CD4-positive, alpha-beta T cell treated with Interleukin-21 for 1 hour (primary cell): ENCODE measurements around the gene PHPT1.
"Not testable (repeated sequence)": the region's sequence is repeated elsewhere in the genome, so short reads cannot be mapped to it uniquely, and the experiment has no call there.

ENCODE experiments used
- DNase-seq: peaks from one replicate; pipeline ENCODE4 v3.0.0-alpha.2; 2020

Gene PHPT1

GRCh38 chr9:136849038-136849959 lies at the start of gene PHPT1:
PHPT1 (plus strand) TSS chr9:136849409; CDS start chr9:136849431, 22 bp downstream.
- DNase-seq, result peak; percentile 97

DNA sequence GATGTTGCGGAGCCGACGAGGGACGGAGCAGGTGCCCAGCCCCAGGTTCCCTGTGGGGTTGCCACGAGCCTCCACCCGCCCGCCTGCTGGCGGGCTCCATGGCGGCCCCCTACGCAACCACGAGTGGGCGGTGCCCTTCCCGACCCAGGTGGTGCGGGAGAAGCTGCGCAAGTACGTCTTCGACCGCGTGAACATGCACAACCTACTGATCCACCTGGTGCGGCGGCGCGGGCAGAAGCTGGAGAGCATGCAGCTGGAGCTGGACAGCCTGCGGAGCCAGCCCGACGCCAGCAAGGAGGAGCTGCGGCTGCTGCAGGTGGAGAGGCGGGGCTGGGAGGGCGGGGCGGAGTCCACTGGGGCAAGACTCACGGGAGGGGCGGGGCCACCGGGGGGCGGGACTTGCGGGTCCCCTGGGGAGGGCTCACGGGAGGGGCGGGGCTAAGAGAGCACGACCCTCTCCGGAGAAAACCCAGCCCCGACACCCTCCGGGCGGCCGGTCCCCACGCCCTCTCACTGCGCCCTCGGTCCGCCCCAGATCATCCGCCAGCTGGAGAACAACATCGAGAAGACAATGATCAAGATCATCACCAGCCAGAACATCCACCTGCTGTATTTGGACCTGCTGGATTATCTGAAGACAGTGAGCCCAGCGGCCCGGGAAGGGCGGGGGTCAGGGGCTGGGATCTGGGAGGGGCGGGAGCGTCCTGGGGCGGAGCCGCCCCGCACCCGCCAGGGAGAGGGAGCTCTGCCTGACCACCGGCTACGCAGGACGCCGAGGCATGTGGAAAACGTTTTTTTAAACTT lies 49.2 kb upstream of the PHPT1 start:
- DNase-seq, result peak; percentile 90

- no peak for DNase-seq
Measured at GRCh38 chr9:136802321-136802720, 46.9 kb upstream of the PHPT1 start.

DNA sequence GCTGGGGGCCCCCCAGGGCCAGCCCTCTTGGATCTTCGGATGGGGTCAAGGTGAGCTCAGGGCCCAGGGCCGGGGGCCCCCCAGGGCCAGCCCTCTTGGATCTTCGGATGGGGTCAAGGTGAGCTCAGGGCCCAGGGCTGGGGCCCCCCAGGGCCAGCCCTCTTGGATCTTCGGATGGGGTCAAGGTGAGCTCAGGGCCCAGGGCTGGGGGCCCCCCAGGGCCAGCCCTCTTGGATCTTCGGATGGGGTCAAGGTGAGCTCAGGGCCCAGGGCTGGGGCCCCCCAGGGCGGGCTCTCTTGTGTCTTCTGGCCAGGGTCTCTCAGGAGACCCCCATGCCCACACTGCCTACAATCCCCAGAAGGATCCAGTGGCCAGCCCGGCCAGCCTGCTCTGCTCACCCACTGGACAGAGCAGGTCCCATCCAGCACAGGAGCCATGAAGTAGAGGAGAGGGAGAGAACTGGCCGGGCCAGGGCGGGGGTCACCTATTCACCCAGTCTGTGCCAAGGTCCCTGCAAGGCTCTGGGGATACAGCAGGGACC lies 46.1 kb upstream of the PHPT1 start:
- DNase-seq, result not testable (repeated sequence)

DNA sequence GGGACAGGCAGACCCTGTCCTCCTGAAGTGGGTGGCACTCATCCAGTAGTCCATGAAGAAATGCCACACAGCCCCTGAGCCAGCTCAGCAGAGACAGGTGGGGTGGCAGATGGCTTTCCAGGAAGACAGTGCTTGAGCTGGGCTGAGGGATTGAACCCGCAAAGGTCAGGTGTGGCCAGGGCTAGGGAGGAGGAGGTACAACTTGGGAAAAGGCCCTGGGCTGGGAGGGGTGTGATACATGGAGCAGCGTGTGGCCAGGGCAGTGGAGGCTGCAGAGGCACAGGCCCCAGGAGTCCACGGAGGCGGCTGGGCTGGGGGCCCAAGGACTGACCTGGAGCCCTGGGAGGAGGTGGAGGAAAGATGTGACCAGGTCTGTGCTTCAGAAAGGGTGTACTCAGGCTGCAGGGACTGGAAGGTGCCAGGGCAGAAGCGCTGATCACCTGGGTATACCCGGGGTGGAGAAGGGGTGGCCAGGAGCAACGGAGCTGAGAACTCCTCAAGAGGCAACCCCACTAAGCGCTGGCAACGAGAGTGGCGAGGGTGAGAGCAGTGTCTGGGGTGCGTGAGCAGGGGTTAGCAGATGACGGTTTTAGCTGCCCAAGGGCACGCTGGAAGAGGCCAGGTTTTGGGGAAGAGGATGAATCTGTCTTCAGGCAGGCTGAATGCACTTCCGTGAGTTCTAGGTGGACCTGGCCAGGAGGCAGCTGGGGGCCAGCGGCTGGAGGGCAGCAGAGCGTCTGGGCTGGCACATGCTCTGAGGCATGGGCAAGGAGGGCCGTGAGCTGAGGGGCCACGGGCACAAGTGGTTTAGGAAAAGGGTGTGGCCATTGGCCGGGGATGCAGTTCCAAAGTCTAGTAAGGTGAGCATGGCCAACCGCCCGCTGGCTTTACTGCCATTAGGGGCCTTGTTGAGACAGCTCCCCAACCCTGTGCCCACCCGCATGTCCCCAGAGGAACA lies 45.4 kb upstream of the PHPT1 start:
- no peak for DNase-seq

GRCh38 chr9:136804509-136805206 lies 44.6 kb upstream of the PHPT1 start:
- no peak for DNase-seq

DNA sequence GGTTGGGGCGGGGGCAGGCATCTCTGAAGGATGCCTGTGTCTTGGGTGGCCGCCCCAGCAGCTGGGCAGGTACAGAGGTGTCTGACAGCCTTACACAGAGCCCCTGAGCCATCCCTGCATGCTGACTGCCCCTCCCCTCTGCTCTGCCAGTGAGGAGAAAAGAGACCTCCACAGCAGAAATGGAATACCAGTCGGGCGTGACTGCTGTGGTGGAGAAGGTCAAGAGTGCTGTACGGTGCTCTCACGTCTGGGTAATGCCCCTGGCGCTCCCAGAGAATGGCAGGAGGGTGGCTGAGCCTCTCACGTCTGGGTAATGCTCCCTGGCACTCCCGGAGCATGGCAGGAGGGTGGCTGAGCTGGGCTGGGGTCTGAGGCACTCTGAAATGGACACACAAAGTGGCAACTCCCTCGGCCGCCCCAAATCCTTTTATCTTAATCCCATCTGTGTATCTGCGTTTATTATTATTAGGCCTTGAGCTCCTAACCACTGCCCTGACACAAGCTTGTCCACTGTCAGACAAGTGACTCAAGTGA lies 43.9 kb upstream of the PHPT1 start:
- no peak for DNase-seq

DNA sequence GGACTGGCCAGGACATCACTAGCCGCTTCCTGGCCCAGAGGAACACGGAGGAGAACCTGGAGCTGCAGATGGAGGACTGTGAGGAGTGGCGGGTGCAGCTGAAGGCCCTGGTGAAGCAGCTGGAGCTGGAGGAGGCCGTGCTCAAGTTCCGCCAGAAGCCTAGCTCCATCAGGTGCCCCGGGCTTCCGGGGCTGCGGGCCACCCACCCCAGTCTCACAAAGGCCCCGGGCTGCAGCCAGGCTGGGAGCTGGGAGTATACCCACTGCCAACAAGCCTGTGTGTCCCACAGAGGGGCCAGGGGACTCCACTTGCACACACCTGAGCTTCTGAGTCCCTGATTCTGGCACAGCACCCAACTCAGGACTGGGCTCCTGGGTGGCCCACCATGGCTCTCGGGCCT lies 43.1 kb upstream of the PHPT1 start:
- DNase-seq, result no peak

- DNase-seq, result no peak
Measured at GRCh38 chr9:136806631-136807201, 42.5 kb upstream of the PHPT1 start.

DNA sequence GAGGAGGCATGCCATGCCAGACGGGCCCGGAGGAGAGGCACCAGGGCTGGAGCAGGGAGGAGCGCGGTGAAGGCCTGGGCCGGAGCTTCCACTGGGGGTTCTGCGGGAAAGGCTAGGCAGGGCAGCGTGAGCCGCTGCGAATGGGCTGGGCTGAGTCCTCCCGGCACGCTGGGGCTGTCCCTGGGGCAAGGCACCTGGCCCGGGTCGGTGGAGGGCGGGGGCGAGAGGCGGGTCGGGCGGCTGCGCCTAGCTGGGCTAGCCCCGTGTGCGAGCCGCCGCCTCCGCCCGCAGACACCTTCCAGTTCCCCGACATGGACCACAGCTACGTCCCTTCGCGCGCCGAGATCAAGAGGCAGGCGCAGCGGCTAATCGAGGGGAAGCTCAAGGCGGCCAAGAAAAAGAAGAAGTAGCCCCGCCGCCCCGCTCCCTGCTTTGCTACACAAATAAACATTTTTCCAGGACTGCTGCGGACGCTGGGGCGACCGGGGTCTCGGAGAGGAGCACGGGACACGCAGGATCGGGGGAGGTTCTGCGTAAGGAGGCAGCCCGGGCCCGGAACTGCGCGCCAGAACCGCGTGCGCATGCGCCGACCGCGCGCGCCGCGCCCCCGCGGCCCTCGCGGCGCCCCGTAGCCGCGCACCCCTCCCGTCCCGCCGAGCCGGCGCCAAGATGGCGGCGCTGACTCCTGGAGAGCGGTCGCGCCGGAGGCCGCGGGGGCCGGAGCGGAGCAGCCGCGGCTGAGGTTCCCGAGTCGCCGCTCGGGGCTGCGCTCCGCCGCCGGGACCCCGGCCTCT lies 41.7 kb upstream of the PHPT1 start, which contains the start of gene RABL6:
Gene RABL6 (plus strand): TSS at position 668 of the 794 bp plus-strand sequence. CDS start 249 bp downstream, outside the sequence.
- DNase-seq, result peak; percentile 85

DNA sequence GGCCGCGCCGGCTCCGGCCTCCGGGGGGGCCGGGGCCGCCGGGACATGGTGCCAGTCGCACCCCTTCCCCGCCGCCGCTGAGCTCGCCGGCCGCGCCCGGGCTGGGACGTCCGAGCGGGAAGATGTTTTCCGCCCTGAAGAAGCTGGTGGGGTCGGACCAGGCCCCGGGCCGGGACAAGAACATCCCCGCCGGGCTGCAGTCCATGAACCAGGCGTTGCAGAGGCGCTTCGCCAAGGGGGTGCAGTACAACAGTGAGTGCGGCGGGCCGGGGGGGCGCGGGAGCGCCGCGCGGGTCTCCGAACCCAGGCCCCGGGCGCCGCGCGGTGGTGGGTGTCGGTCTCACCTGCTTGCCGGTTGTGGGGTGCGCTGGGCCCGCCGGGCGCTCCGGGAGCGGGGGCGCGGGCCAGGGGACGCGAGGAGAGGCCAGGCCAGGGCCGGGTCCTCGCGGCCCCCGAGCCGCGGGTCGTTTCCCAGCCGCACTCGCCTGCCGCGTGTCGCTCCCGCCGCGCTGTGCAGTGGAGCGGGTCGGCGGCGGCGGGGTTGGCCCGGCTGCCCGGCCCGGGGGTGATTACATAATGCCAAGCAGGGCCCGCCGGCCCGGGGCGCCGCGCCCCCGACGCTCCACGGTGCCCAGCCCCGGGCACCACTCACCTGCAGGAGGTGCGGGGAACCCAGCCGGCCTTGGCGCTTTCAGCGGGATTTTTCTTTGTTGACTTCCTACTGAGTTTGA lies 41.0 kb upstream of the PHPT1 start:
- peak; percentile 53 for DNase-seq

GRCh38 chr9:136808806-136809158 lies 40.4 kb upstream of the PHPT1 start:
- DNase-seq, result no peak

DNA sequence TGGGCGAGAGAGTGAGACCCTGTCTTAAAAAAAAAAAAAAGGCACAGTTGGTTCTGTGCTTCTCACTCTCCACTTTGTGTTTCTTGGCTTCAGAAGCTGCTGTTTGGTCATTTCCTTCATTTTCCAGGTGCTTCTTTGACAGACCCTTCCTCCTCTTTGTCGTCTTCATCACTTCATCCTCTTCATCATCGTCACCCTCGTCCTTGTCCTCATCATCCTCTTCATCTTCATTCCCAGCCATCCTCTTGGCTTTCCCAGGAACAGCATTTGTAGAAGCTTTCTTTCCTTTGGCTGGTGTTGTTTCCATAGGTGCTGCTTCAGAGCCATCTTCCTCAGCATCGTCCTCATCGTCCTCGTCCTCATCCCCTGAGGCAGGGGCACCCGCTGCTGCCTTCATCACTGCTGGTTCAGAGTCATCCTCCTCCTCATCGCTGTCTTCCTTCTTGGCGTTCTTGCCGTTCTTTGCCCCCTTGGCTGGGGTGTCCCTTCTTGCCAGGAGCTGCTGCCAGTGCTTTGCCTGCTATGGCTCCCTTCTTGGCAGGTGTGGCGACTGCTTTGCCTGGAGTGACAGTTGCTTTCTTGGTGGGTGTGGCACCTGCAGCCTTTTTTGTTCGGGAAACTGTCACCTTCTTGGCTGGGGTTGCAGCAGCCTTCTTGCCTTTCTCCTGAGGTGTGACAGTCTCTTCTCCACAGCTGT lies 34.3 kb upstream of the PHPT1 start:
- no peak for DNase-seq

- no peak for DNase-seq
Measured at GRCh38 chr9:136815422-136815782, 33.8 kb upstream of the PHPT1 start.

GRCh38 chr9:136820971-136821825 lies 28.0 kb upstream of the PHPT1 start:
- DNase-seq, result no peak

DNA sequence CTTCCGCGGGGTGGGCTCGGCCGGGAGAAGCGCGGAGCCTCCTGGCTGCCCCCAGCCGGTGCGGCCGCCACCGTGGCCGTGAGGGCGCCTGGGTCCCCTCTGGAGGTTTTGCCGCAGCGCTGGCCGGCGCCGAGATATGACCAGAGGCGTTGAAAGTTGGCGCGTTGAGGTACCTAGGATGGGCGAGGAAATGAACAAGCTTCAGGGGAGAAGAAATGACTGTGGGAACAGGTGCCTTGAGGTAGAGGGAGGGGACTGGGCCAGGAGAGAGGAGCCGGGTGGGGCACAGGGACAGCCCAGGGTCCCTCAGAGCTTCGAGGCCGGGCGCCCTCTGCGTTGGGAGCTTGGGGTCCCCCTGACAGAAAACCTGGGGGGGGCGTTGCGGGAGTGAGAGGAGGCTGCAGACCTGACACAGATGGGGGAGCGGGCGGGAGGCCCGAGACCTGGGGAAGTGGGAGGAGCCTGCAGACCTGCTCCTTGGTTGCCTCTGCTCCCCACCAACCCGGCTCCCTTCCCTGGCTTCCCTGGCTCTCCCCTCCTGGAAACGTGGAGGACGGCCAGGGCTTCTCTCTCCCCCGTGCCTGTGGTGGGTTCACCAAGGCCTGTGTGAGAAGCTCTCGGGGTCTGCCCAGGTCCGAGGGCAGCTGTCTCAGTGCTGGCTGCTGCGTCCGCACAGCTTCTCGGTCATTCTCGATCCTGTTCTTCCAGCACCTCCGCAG lies 27.2 kb upstream of the PHPT1 start:
- DNase-seq, result no peak
